Measurements from ENCODE around the gene RPS26. TPM values are rescaled to one million over a fixed set of nuclear protein-coding genes. Genes with fewer than 3 reads are reported as not detected.
"Not testable (repeated sequence)": the region's sequence is repeated elsewhere in the genome, so short reads cannot be mapped to it uniquely, and the experiment has no call there.

RPS26 gene
- total and polyA plus RNA-seq, 2 donors from 2014 or later, result 46.7 to 637 TPM

- peak; percentile 52 for FAIRE-seq
- H3K9ac ChIP-seq (ENCODE audit: low read length in 3 of 3), result peak overlapping the region; percentile 27 to 100 (median 86)
Measured at GRCh38 chr12:55996201-55996714, 45.5 kb upstream of the RPS26 start.

DNA sequence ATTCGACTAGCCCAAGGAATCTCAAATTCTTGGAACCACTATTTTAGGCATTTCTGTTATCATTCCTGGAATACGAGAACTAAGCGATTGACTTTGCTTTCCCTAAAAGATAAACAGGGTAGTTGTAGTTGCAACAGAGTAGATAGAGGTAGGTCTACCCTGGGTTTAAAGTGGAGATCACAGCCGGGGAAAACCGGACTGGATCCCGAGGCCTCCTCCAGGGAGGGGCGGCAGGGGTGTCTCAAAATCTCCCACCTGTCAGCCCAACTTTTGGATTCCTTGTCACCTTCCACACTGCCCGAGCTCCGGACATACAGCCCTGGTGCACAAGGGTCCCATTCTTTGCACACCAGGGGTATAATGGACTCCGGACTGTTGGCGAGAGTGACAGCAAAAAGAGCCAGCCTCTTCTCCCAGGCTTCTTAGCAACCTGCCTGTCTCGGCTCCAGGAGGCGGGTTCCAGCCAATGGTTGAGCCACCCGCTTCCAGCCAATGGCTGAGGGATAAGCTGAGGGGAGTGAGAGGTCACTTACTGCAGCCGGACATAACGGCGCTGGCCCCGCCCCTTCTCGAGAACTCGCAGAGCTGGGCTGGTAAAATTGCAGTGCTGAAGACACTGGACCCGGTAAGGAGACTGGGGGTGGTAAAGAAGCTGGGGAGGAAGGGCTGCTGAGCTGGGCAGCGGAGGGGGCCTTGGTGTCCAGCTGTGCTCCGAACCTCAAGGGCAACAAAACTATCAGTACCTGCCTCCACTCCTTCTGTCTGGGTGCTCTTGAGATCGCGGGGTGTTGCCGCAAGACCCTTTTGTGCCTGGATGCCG is 44.8 kb upstream of the RPS26 start, which contains the start of gene SUOX:
Gene SUOX (plus strand): TSS at position 562 of the 820 bp plus-strand sequence. CDS start 4,946 bp downstream, outside the sequence.
- Histone ChIP-seq H3K4me3 (ENCODE audit: low read length in 3 of 3) (peak within 1 kb of the TSS; percentile 78 to 100 (median 98)), H3K36me3 (ENCODE audit: control insufficient read depth in 2 of 3, insufficient read depth in 3 of 3, low read length in 3 of 3) (peaks cover 4 to 23% (median 15%) of the 10 kb centered on the region in 3 donors), H3K27ac (ENCODE audit: low read depth in 2 of 2, low read length in 2 of 2) (peak within 1 kb of the TSS; percentile 92 to 94), H3K4me1 (ENCODE audit: control insufficient read depth in 2 of 3, insufficient read depth in 2 of 3, low read depth in 1 of 3, low read length in 3 of 3) (peaks cover 0 to 10% (median 5%) of the 10 kb centered on the region in 3 donors), H3K9me3 (ENCODE audit: control insufficient read depth in 2 of 3, insufficient read depth in 1 of 3, low read length in 3 of 3) (no peaks in the 10 kb centered on the region), H3K9ac (ENCODE audit: low read length in 3 of 3) (peak within 1 kb of the TSS; percentile 86 to 100 (median 95)), H3K27me3 (ENCODE audit: control insufficient read depth, insufficient read depth, low read length) (no peaks in the 10 kb centered on the region)
- TF ChIP-seq, protein P1, sequence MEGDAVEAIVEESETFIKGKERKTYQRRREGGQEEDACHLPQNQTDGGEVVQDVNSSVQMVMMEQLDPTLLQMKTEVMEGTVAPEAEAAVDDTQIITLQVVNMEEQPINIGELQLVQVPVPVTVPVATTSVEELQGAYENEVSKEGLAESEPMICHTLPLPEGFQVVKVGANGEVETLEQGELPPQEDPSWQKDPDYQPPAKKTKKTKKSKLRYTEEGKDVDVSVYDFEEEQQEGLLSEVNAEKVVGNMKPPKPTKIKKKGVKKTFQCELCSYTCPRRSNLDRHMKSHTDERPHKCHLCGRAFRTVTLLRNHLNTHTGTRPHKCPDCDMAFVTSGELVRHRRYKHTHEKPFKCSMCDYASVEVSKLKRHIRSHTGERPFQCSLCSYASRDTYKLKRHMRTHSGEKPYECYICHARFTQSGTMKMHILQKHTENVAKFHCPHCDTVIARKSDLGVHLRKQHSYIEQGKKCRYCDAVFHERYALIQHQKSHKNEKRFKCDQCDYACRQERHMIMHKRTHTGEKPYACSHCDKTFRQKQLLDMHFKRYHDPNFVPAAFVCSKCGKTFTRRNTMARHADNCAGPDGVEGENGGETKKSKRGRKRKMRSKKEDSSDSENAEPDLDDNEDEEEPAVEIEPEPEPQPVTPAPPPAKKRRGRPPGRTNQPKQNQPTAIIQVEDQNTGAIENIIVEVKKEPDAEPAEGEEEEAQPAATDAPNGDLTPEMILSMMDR (IDR thresholded peaks at IDR 0.05; ENCODE audit: borderline replicate concordance, extremely low read depth, insufficient read depth), result no peak
- FAIRE-seq (peak; percentile 97), DNase-seq (peak; percentile 97 to 99 (median 98))
- intact Hi-C loops (cut with DNase I), result no loop called here

More at GRCh38 chr12:55996201-55996714, 45.5 kb upstream of the RPS26 start:
- Histone ChIP-seq H3K27me3 (ENCODE audit: control insufficient read depth, insufficient read depth, low read length) (no peaks in the 10 kb centered on the region), H3K36me3 (ENCODE audit: control insufficient read depth in 2 of 3, insufficient read depth in 3 of 3, low read length in 3 of 3) (peaks cover 6 to 27% (median 17%) of the 10 kb centered on the region in 3 donors), H3K4me3 (ENCODE audit: low read length in 3 of 3) (peak overlapping the region; percentile 78 to 100 (median 98)), H3K4me1 (ENCODE audit: control insufficient read depth in 2 of 3, insufficient read depth in 2 of 3, low read depth in 1 of 3, low read length in 3 of 3) (peaks cover 0 to 5% (median 2%) of the 10 kb centered on the region in 3 donors), H3K27ac (ENCODE audit: low read depth in 2 of 2, low read length in 2 of 2) (peak overlapping the region; percentile 92 to 94), H3K9me3 (ENCODE audit: control insufficient read depth in 2 of 3, insufficient read depth in 1 of 3, low read length in 3 of 3) (no peaks in the 10 kb centered on the region)
- intact Hi-C loops (cut with DNase I), result no loop called here
- TF ChIP-seq, protein P1 (IDR thresholded peaks at IDR 0.05; ENCODE audit: borderline replicate concordance, extremely low read depth, insufficient read depth), result peak; percentile 90
- peak; percentile 56 to 88 (median 68) for DNase-seq

DNA sequence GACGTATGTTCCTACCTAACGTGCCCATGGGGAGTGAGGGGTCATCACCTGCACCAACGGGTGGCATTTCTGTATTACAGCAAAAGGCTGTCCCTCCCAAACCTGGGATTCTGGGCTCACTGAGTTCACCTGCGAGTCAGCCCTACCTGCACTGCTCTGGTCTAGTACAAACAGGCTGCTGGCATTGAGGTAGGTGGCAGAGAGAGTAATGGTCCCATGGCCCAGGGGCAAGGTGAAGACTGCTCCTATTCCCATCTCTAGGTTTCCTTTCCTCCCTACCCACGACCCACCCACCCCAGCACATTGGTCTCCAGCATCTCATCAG is 44.2 kb upstream of the RPS26 start:
- FAIRE-seq (no peak), DNase-seq (peak in 1 of 5 donors; percentile 51)
- peak overlapping the region; percentile 92 to 94 for H3K27ac ChIP-seq (ENCODE audit: low read depth in 2 of 2, low read length in 2 of 2)
- peak overlapping the region; percentile 78 to 100 (median 98) for H3K4me3 ChIP-seq (ENCODE audit: low read length in 3 of 3)
- H3K9ac ChIP-seq (ENCODE audit: low read length in 3 of 3), result peak overlapping the region; percentile 74 to 100 (median 95)
- no peaks in the 10 kb centered on the region for H3K27me3 ChIP-seq (ENCODE audit: control insufficient read depth, insufficient read depth, low read length)
- H3K36me3 ChIP-seq (ENCODE audit: control insufficient read depth in 2 of 3, insufficient read depth in 3 of 3, low read length in 3 of 3), result peaks cover 4 to 18% (median 14%) of the 10 kb centered on the region in 3 donors
- peaks cover 0 to 14% (median 10%) of the 10 kb centered on the region in 3 donors for H3K4me1 ChIP-seq (ENCODE audit: control insufficient read depth in 2 of 3, insufficient read depth in 2 of 3, low read depth in 1 of 3, low read length in 3 of 3)
- H3K9me3 ChIP-seq (ENCODE audit: control insufficient read depth in 2 of 3, insufficient read depth in 1 of 3, low read length in 3 of 3), result no peaks in the 10 kb centered on the region
- TF ChIP-seq, protein P1 (IDR thresholded peaks at IDR 0.05; ENCODE audit: borderline replicate concordance, extremely low read depth, insufficient read depth), result no peak
- intact Hi-C loops (cut with DNase I), result no loop called here

- intact Hi-C loops (cut with DNase I); FAIRE-seq; H3K27me3 ChIP-seq (ENCODE audit: control insufficient read depth, insufficient read depth, low read length); H3K9ac ChIP-seq (ENCODE audit: low read length in 3 of 3); DNase-seq; H3K4me3 ChIP-seq (ENCODE audit: low read length in 3 of 3); H3K9me3 ChIP-seq (ENCODE audit: control insufficient read depth in 2 of 3, insufficient read depth in 1 of 3, low read length in 3 of 3); H3K27ac ChIP-seq (ENCODE audit: low read depth in 2 of 2, low read length in 2 of 2): not testable (repeated sequence)
- peaks cover 0 to 12% (median 9%) of the 10 kb centered on the region in 3 donors for H3K36me3 ChIP-seq (ENCODE audit: control insufficient read depth in 2 of 3, insufficient read depth in 3 of 3, low read length in 3 of 3)
- peaks cover 0 to 14% (median 10%) of the 10 kb centered on the region in 3 donors for H3K4me1 ChIP-seq (ENCODE audit: control insufficient read depth in 2 of 3, insufficient read depth in 2 of 3, low read depth in 1 of 3, low read length in 3 of 3)
Measured at GRCh38 chr12:55999522-55999921, 42.2 kb upstream of the RPS26 start.

DNA sequence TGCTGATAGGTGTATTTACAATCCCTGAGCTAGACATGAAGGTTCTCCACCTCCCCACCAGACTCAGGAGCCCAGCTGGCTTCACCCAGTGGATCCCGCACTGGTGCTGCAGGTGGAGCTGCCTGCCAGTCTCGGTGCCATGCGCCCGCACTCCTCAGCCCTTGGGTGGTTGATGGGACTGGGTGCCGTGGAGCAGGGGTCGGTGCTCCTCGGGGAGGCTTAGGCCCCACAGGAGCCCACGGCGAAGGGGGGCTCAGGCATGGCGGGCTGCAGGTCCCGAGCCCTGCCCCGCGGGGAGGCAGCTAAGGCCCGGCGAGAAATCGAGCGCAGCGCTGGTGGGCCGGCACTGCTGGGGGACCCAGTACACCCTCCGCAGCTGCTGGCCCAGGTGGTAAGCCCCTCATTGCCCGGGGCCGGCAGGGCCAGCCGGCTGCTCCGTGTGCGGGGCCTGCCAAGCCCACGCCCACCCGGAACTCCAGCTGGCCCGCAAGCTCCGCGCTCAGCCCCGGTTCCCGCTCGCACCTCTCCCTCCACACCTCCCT is 41.6 kb upstream of the RPS26 start:
- H3K4me3 ChIP-seq (ENCODE audit: low read length in 3 of 3); DNase-seq; H3K9me3 ChIP-seq (ENCODE audit: control insufficient read depth in 2 of 3, insufficient read depth in 1 of 3, low read length in 3 of 3); intact Hi-C loops (cut with DNase I); H3K27me3 ChIP-seq (ENCODE audit: control insufficient read depth, insufficient read depth, low read length); H3K27ac ChIP-seq (ENCODE audit: low read depth in 2 of 2, low read length in 2 of 2); H3K9ac ChIP-seq (ENCODE audit: low read length in 3 of 3); FAIRE-seq: not testable (repeated sequence)
- Histone ChIP-seq H3K4me1 (ENCODE audit: control insufficient read depth in 2 of 3, insufficient read depth in 2 of 3, low read depth in 1 of 3, low read length in 3 of 3) (peaks cover 0 to 14% (median 10%) of the 10 kb centered on the region in 3 donors), H3K36me3 (ENCODE audit: control insufficient read depth in 2 of 3, insufficient read depth in 3 of 3, low read length in 3 of 3) (peaks cover 0 to 13% (median 12%) of the 10 kb centered on the region in 3 donors)
